Smooth muscle cell (in vitro differentiated cells): Measurements from ENCODE around the gene ATP9A. TPM values are rescaled to one million over a fixed set of nuclear protein-coding genes. Genes with fewer than 3 reads are reported as not detected.
A peak's percentile ranks its signal among the peaks of the same experiment; 100 is the strongest.

Source experiments
- DNase-seq: peaks from one replicate; lab custom pipeline; 2025; ENCODE audit not compliant: unreplicated experiment; lab: John Stamatoyannopoulos, UW
- H2AFZ ChIP-seq: fragments of 200-600 bp; sonication (generic); 2 replicates; pipeline ENCODE4 v1.6.0; 2016; ENCODE audit warnings: antibody characterized with exemption, low read depth, mild to moderate bottlenecking
- H3F3A ChIP-seq: fragments of 200-600 bp; sonication (generic); 2 replicates; pipeline ENCODE4 v1.6.0; 2017; ENCODE audit warnings: antibody characterized with exemption, low read depth
- H3K27ac ChIP-seq: fragments of 200-600 bp; sonication (generic); 2 replicates; pipeline ENCODE4 v1.5.1; 2016; ENCODE audit warnings: low read depth, mild to moderate bottlenecking
- H3K27me3 ChIP-seq: fragments of 200-600 bp; sonication (generic); 2 replicates; pipeline ENCODE4 v1.6.1; 2016; ENCODE audit warnings: low read depth, mild to moderate bottlenecking
- H3K36me3 ChIP-seq: fragments of 200-600 bp; sonication (generic); 2 replicates; pipeline ENCODE4 v1.5.1; 2016; ENCODE audit warnings: low read depth
- H3K4me1 ChIP-seq: fragments of 200-600 bp; sonication (generic); 2 replicates; pipeline ENCODE4 v1.5.1; 2016; ENCODE audit warnings: low read depth
- H3K4me2 ChIP-seq: fragments of 200-600 bp; sonication (generic); 2 replicates; pipeline ENCODE4 v1.6.0; 2016; ENCODE audit warnings: mild to moderate bottlenecking
- H3K4me3 ChIP-seq: fragments of 200-600 bp; sonication (generic); 2 replicates; pipeline ENCODE4 v1.5.1; 2016; ENCODE audit warnings: mild to moderate bottlenecking
- H3K79me2 ChIP-seq: fragments of 200-600 bp; sonication (generic); 2 replicates; pipeline ENCODE4 v1.6.0; 2016; ENCODE audit warnings: low read depth, mild to moderate bottlenecking
- H3K9ac ChIP-seq: fragments of 200-600 bp; sonication (generic); 2 replicates; pipeline ENCODE4 v1.6.0; 2016; ENCODE audit warnings: low read depth
- H3K9me3 ChIP-seq: fragments of 200-600 bp; sonication (generic); replicated peaks from 2 replicates; pipeline ENCODE4 v1.5.1; 2016; ENCODE audit warnings: low read depth
- H4K20me1 ChIP-seq: fragments of 200-600 bp; sonication (generic); 2 replicates; pipeline ENCODE4 v1.6.0; 2016; ENCODE audit warnings: low read depth
- WGBS: methylation state at CpG from one replicate; pipeline ENCODE4 v1.1.7; 2016; ENCODE audit warnings: low lambda C conversion rate; 5-methylcytosine and 5-hydroxymethylcytosine counted together
- polyA plus RNA-seq: library from polyadenylated mRNA; unstranded; fragments of >200 nt; fragmentation: Nextera tagmentation; extraction: Ambion mirVana; gene quantifications from 2 replicates; pipeline ENCODE4 v1.2.1, GENCODE V29; 2016
- total RNA-seq: library from RNA; depleted of rRNA; stranded (reverse); fragments of >200 nt; gene quantifications from 2 replicates; pipeline ENCODE4 v1.2.3, GENCODE V29; 2014
- TF ChIP-seq, protein P1 (sequence below): fragments of 200-600 bp; sonication (generic); IDR thresholded peaks from 2 replicates; pipeline ENCODE4 v1.5.1; 2017; ENCODE audit warnings: borderline replicate concordance, mild to moderate bottlenecking, antibody characterized with exemption; ENCODE audit not compliant: insufficient read depth, poor library complexity, severe bottlenecking

The ATP9A gene
- total and polyA plus RNA-seq, 2 experiments from 2014 or later: 3.4 to 8.0 TPM

DNA sequence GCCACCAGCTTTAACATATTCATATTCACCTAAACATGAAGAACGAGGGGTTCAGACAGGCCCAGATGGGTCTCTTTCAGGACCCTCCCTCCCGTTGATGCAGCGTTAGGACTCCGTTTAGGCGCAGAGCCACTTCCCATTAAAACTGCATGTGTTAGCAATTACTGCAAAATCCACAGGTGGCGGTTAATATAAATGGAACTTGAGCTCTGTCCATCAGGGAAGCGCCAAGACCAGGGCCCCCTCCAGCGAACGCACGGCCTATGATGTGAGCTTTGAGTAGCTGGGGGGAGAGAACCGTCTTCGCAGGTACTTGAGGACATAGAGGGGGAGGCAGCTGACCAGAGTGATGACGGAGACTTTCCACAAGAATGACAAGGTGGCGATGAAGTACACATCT is 167.2 kb downstream of the ATP9A start:
- TF ChIP-seq, protein P1, sequence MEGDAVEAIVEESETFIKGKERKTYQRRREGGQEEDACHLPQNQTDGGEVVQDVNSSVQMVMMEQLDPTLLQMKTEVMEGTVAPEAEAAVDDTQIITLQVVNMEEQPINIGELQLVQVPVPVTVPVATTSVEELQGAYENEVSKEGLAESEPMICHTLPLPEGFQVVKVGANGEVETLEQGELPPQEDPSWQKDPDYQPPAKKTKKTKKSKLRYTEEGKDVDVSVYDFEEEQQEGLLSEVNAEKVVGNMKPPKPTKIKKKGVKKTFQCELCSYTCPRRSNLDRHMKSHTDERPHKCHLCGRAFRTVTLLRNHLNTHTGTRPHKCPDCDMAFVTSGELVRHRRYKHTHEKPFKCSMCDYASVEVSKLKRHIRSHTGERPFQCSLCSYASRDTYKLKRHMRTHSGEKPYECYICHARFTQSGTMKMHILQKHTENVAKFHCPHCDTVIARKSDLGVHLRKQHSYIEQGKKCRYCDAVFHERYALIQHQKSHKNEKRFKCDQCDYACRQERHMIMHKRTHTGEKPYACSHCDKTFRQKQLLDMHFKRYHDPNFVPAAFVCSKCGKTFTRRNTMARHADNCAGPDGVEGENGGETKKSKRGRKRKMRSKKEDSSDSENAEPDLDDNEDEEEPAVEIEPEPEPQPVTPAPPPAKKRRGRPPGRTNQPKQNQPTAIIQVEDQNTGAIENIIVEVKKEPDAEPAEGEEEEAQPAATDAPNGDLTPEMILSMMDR: no peak
- 95% methylated on average over 14 of the region's 14 CpGs for WGBS
- H3K79me2 ChIP-seq: no peaks in the 10 kb centered on the region
- no peaks in the 10 kb centered on the region for H3K9me3 ChIP-seq
- H3K36me3 ChIP-seq: no peaks in the 10 kb centered on the region
- no peaks in the 10 kb centered on the region for H3K27me3 ChIP-seq
- H3K27ac ChIP-seq: no peak overlapping the region
- H3K9ac ChIP-seq: no peak overlapping the region
- H3K4me1 ChIP-seq: peaks cover 7% of the 10 kb centered on the region
- no peak overlapping the region for H3K4me2 ChIP-seq
- H2AFZ ChIP-seq: no peak overlapping the region
- no peak overlapping the region for H3K4me3 ChIP-seq
- H4K20me1 ChIP-seq: no peaks in the 10 kb centered on the region
- DNase-seq: no peak
- H3F3A ChIP-seq: no peaks in the 10 kb centered on the region

DNA sequence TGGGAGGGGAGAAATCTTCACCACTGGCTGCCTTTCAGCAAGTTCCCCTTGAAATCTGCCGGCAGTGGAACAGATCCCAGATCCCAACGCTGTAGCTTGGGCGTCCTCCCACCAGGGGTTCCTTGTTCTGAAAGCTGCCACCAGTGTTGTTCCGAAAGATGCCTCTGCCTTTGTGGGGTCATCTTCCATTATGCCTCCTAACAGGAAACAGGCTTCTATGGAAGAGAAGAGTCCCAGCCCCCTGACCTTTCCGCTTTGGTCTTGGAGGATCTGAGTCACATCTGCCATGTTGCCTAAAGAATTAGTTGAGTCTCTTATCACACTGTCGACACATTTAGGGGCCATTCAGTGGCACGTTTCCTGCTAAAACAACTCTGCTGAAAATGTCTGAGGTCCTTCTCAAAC is 168.2 kb downstream of the ATP9A start:
- Histone ChIP-seq H3F3A (no peaks in the 10 kb centered on the region), H3K9me3 (no peaks in the 10 kb centered on the region), H3K4me1 (peaks cover 7% of the 10 kb centered on the region), H3K27me3 (no peaks in the 10 kb centered on the region), H3K4me3 (no peak overlapping the region), H2AFZ (peak overlapping the region; percentile 36), H3K27ac (peak overlapping the region; percentile 34), H3K9ac (no peak overlapping the region), H3K4me2 (peak overlapping the region; percentile 66), H4K20me1 (no peaks in the 10 kb centered on the region), H3K79me2 (no peaks in the 10 kb centered on the region), H3K36me3 (no peaks in the 10 kb centered on the region)
- no peak for DNase-seq
- 20% methylated on average over 7 of the region's 7 CpGs for WGBS
- TF ChIP-seq, protein P1: no peak

DNA sequence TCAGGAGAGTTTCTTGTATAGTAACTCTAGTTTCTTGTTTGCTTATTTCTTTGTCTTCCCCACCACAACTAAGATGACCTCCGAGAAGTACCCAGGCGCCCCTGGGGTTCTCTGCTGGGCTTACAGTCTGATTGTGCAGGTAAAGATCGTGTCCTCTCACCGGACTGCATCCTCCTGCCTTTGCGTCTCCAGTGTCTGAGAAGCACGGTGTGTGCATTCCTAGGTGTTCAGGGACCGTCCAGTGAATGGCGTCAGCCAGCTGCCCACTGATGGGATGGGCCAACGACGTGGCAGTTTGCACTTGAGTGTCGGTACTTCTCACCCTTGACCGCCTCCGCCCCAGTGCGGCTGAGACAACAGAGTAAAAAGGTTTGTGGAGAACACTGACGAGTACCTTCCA is 169.6 kb downstream of the ATP9A start:
- 97% methylated on average over 15 of the region's 15 CpGs for WGBS
- no peak overlapping the region for H2AFZ ChIP-seq
- H3K36me3 ChIP-seq: no peaks in the 10 kb centered on the region
- no peak for DNase-seq
- H3K27ac ChIP-seq: no peak overlapping the region
- H3K4me2 ChIP-seq: no peak overlapping the region
- no peaks in the 10 kb centered on the region for H3F3A ChIP-seq
- peaks cover 7% of the 10 kb centered on the region for H3K4me1 ChIP-seq
- TF ChIP-seq, protein P1: no peak
- H4K20me1 ChIP-seq: no peaks in the 10 kb centered on the region
- H3K9me3 ChIP-seq: no peaks in the 10 kb centered on the region
- H3K27me3 ChIP-seq: no peaks in the 10 kb centered on the region
- no peak overlapping the region for H3K4me3 ChIP-seq
- H3K9ac ChIP-seq: no peak overlapping the region
- no peaks in the 10 kb centered on the region for H3K79me2 ChIP-seq

DNA sequence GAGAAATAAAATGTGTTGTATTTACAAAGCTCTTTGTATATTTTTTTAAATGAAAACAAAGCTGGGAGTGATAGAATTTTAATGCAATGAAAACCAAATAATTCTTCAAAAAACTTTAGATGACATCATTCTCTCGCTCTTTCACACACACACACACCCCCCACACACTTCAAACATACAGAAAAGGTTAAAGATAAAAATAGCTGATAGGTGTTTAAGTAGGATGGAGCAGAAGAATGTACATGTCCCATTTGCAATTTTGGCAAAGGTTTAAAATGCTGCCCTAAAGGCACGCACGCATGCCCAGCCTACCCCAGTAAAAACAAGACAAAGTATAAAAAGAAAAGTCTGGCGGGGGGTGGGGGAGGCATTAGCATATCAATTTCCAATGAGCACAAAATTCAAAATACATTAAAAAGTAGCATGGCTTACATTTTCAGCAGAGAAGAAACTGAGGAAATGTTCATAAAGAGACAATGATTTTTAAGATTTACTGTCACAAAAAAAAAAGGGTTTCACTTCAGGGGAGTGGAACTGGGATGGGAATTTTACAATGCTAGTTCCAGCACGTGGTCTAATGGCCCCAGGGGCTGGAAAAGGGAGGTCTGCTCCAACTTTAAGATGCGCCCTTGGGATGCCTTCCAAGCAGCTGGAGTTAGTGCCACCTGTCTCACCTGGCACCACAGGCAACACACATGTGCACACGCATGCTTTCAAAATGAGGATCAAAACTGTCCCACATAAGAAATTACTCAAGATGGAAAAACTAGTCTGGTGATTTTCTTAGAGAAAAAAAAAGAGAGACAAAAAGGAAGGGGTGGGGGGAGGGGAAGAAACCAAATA is 170.6 kb downstream of the ATP9A start:
- H3K36me3 ChIP-seq: no peaks in the 10 kb centered on the region
- 71% methylated on average over 7 of the region's 7 CpGs for WGBS

More for the DNA sequence above, 170.6 kb downstream of the ATP9A start:
- Histone ChIP-seq H3F3A (no peaks in the 10 kb centered on the region), H3K4me1 (peaks cover 7% of the 10 kb centered on the region), H3K27ac (no peak overlapping the region), H3K27me3 (no peaks in the 10 kb centered on the region), H3K9ac (no peak overlapping the region), H4K20me1 (no peaks in the 10 kb centered on the region), H3K4me3 (no peak overlapping the region), H3K4me2 (no peak overlapping the region), H2AFZ (no peak overlapping the region), H3K79me2 (no peaks in the 10 kb centered on the region), H3K9me3 (no peaks in the 10 kb centered on the region)
- no peak for DNase-seq
- TF ChIP-seq, protein P1: no peak
